PFSK-1 (cell line): ENCODE measurements around the gene MAD1L1.

Experiments used
- FOXP2 ChIP-seq: optimal IDR thresholded peaks from 2 replicates; pipeline ENCODE3; 2011; ENCODE audit warnings: borderline replicate concordance, control low read depth, inconsistent platforms; ENCODE audit not compliant: insufficient read depth; ENCODE audit errors: extremely low read length, extremely low read depth
- POLR2AphosphoS5 ChIP-seq: IDR thresholded peaks from 2 replicates; pipeline ENCODE4 v1.6.1; 2012; ENCODE audit warnings: low read depth, mild to moderate bottlenecking, control low read depth, low read length, moderate library complexity
- TAF1 ChIP-seq: IDR thresholded peaks from 2 replicates; pipeline ENCODE4 v1.6.1; 2012; ENCODE audit warnings: low read length, control low read depth, borderline replicate concordance; ENCODE audit not compliant: insufficient read depth
- TF ChIP-seq, protein P1 (sequence below), 2 experiments: IDR thresholded peaks; 2 replicates each; pipeline versions ENCODE4 v1.6.1 to v1.8.0; 2011 to 2012; ENCODE audit warnings: low read depth in 2 of 2, low read length in 2 of 2, control low read depth in 1 of 2, inconsistent platforms in 1 of 2, mild to moderate bottlenecking in 1 of 2, moderate library complexity in 1 of 2; ENCODE audit not compliant: insufficient read depth in 1 of 2

DNA sequence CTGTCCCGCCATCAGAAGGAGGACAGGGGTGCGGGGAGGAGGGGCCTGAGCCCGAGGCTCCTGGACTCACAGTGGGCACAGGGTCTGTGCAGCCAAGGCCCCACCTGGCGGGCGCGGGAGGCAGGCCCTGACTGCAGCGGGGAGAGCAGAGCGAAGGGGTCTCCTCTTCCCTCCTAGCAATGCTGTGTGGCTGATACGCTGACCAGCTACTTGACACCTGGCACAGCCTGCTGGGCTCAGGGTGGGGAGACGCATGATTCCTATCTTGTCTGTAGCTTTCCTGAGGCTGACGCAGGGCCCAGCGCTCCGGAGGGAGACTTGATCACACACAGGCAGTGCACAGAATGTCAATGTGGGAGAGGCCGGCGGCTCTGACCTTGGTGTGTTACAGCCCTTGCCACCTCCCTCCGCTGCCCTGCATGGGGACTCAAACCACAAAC lies 387.8 kb downstream of the MAD1L1 start:
- TF ChIP-seq, protein P1, sequence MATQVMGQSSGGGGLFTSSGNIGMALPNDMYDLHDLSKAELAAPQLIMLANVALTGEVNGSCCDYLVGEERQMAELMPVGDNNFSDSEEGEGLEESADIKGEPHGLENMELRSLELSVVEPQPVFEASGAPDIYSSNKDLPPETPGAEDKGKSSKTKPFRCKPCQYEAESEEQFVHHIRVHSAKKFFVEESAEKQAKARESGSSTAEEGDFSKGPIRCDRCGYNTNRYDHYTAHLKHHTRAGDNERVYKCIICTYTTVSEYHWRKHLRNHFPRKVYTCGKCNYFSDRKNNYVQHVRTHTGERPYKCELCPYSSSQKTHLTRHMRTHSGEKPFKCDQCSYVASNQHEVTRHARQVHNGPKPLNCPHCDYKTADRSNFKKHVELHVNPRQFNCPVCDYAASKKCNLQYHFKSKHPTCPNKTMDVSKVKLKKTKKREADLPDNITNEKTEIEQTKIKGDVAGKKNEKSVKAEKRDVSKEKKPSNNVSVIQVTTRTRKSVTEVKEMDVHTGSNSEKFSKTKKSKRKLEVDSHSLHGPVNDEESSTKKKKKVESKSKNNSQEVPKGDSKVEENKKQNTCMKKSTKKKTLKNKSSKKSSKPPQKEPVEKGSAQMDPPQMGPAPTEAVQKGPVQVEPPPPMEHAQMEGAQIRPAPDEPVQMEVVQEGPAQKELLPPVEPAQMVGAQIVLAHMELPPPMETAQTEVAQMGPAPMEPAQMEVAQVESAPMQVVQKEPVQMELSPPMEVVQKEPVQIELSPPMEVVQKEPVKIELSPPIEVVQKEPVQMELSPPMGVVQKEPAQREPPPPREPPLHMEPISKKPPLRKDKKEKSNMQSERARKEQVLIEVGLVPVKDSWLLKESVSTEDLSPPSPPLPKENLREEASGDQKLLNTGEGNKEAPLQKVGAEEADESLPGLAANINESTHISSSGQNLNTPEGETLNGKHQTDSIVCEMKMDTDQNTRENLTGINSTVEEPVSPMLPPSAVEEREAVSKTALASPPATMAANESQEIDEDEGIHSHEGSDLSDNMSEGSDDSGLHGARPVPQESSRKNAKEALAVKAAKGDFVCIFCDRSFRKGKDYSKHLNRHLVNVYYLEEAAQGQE (IDR thresholded peaks at IDR 0.05; ENCODE audit: insufficient read depth in 1 of 2, low read depth in 2 of 2, low read length in 2 of 2): no peak
- no peak for TF ChIP-seq TAF1
- TF ChIP-seq POLR2AphosphoS5: no peak
- no peak for TF ChIP-seq FOXP2
